Parathyroid adenoma (tissue), 2 donors: Measurements from ENCODE around the gene CDC14A.

ENCODE experiments used
- H2AFZ ChIP-seq: fragments of 300-600 bp; sonication (generic); one replicate; pipeline ENCODE4 v1.7.0; 2017; ENCODE audit warnings: antibody characterized with exemption, mild to moderate bottlenecking
- H3K27ac ChIP-seq: fragments of 300-600 bp; sonication (generic); one replicate; pipeline ENCODE4 v1.7.0; 2017
- H3K27me3 ChIP-seq: fragments of 300-600 bp; sonication (generic); one replicate; pipeline ENCODE4 v1.7.0; 2017; ENCODE audit warnings: low read length; ENCODE audit not compliant: control insufficient read depth, insufficient read depth
- H3K36me3 ChIP-seq: fragments of 300-600 bp; sonication (generic); one replicate; pipeline ENCODE4 v1.7.0; 2017; ENCODE audit warnings: low read length; ENCODE audit not compliant: control insufficient read depth, insufficient read depth
- H3K4me1 ChIP-seq: fragments of 300-600 bp; sonication (generic); one replicate; pipeline ENCODE4 v1.7.0; 2017; ENCODE audit warnings: control low read depth
- H3K4me2 ChIP-seq: fragments of 300-600 bp; sonication (generic); one replicate; pipeline ENCODE4 v1.7.0; 2017; ENCODE audit warnings: low read length
- H3K4me3 ChIP-seq: fragments of 300-600 bp; sonication (generic); one replicate; pipeline ENCODE4 v1.7.0; 2017; ENCODE audit warnings: low read depth, low read length
- H3K79me2 ChIP-seq: fragments of 300-600 bp; sonication (generic); one replicate; pipeline ENCODE4 v1.7.0; 2017; ENCODE audit warnings: control low read depth
- H3K9ac ChIP-seq: fragments of 300-600 bp; sonication (generic); one replicate; pipeline ENCODE4 v1.7.0; 2017; ENCODE audit warnings: mild to moderate bottlenecking
- H3K9me3 ChIP-seq: fragments of 300-600 bp; sonication (generic); one replicate; pipeline ENCODE4 v1.7.0; 2017; ENCODE audit warnings: low read length; ENCODE audit not compliant: control insufficient read depth
- CTCF ChIP-seq: fragments of 300-600 bp; sonication (generic); IDR thresholded peaks from one replicate; pipeline ENCODE4 v1.7.0; 2017; ENCODE audit warnings: antibody characterized with exemption, mild to moderate bottlenecking
- donor health status: primary hyperparathyroidism.

CDC14A gene

GRCh38 chr1:100378956-100379355 lies 26.6 kb downstream of the CDC14A start:
- H3K9ac ChIP-seq, result no peak overlapping the region
- H3K27me3 ChIP-seq, result no peaks in the 10 kb centered on the region
- H3K4me2 ChIP-seq, result no peak overlapping the region
- H3K4me1 ChIP-seq, result no peaks in the 10 kb centered on the region
- H3K27ac ChIP-seq, result no peak overlapping the region
- no peak overlapping the region for H3K4me3 ChIP-seq
- H3K36me3 ChIP-seq, result no peaks in the 10 kb centered on the region
- H2AFZ ChIP-seq, result no peak overlapping the region
- no peaks in the 10 kb centered on the region for H3K79me2 ChIP-seq
- no peak for TF ChIP-seq CTCF
- H3K9me3 ChIP-seq, result no peaks in the 10 kb centered on the region

- H3K27ac ChIP-seq, result no peak overlapping the region
Measured at GRCh38 chr1:100380635-100381034, 28.3 kb downstream of the CDC14A start.

GRCh38 chr1:100382657-100383056 lies 30.4 kb downstream of the CDC14A start:
- Histone ChIP-seq H3K36me3 (no peaks in the 10 kb centered on the region), H3K9me3 (no peaks in the 10 kb centered on the region), H3K4me2 (no peak overlapping the region), H3K27me3 (no peaks in the 10 kb centered on the region), H3K4me3 (no peak overlapping the region), H3K27ac (no peak overlapping the region), H3K79me2 (no peaks in the 10 kb centered on the region), H2AFZ (no peak overlapping the region), H3K4me1 (no peaks in the 10 kb centered on the region), H3K9ac (no peak overlapping the region)
- no peak for TF ChIP-seq CTCF

More at GRCh38 chr1:100380635-100381034, 28.3 kb downstream of the CDC14A start:
- no peak overlapping the region for H2AFZ ChIP-seq
- TF ChIP-seq CTCF, result no peak
- no peaks in the 10 kb centered on the region for H3K9me3 ChIP-seq
- no peaks in the 10 kb centered on the region for H3K27me3 ChIP-seq
- no peak overlapping the region for H3K9ac ChIP-seq
- no peaks in the 10 kb centered on the region for H3K36me3 ChIP-seq
- no peak overlapping the region for H3K4me2 ChIP-seq
- no peaks in the 10 kb centered on the region for H3K4me1 ChIP-seq
- H3K79me2 ChIP-seq, result no peaks in the 10 kb centered on the region
- H3K4me3 ChIP-seq, result no peak overlapping the region

- no peaks in the 10 kb centered on the region for H3K36me3 ChIP-seq
- TF ChIP-seq CTCF, result no peak
- H3K4me3 ChIP-seq, result no peak overlapping the region
- H3K27me3 ChIP-seq, result no peaks in the 10 kb centered on the region
- no peaks in the 10 kb centered on the region for H3K79me2 ChIP-seq
- no peak overlapping the region for H3K9ac ChIP-seq
- no peaks in the 10 kb centered on the region for H3K4me1 ChIP-seq
- no peak overlapping the region for H3K27ac ChIP-seq
- H2AFZ ChIP-seq, result no peak overlapping the region
- no peak overlapping the region for H3K4me2 ChIP-seq
- H3K9me3 ChIP-seq, result no peaks in the 10 kb centered on the region
Measured at GRCh38 chr1:100383743-100384405, 31.6 kb downstream of the CDC14A start.

GRCh38 chr1:100387209-100387608 lies 34.9 kb downstream of the CDC14A start:
- H3K79me2 ChIP-seq, result no peaks in the 10 kb centered on the region
- H2AFZ ChIP-seq, result no peak overlapping the region
- no peaks in the 10 kb centered on the region for H3K9me3 ChIP-seq
- H3K4me3 ChIP-seq, result no peak overlapping the region
- no peak overlapping the region for H3K9ac ChIP-seq
- H3K4me2 ChIP-seq, result no peak overlapping the region
- H3K27me3 ChIP-seq, result no peaks in the 10 kb centered on the region
- TF ChIP-seq CTCF, result no peak
- H3K4me1 ChIP-seq, result no peaks in the 10 kb centered on the region
- H3K27ac ChIP-seq, result no peak overlapping the region
- no peaks in the 10 kb centered on the region for H3K36me3 ChIP-seq
